ENCODE results near the gene SETBP1. TPM values are rescaled to one million over a fixed set of nuclear protein-coding genes. Genes with fewer than 3 reads are reported as not detected.

SETBP1 gene
- total RNA-seq, 1 experiment from 2014 or later, result 4.0 TPM

- H3K27me3 ChIP-seq (replicated peaks; ENCODE audit: control insufficient read depth, insufficient read depth, low read length), result no peaks in the 10 kb centered on the region
- TF ChIP-seq CTCF (IDR thresholded peaks at IDR 0.05; ENCODE audit: insufficient read depth in 1 of 2, low read depth in 1 of 2, low read length in 1 of 2, severe bottlenecking in 1 of 2, unreplicated experiment in 1 of 2), result no peak
- intact Hi-C loops (cut with micrococcal nuclease; ENCODE audit: unreplicated experiment), result no loop called here
- Mint-ChIP-seq H3K4me3 (ENCODE audit: unreplicated experiment) (no peak overlapping the region), H3K27ac (ENCODE audit: unreplicated experiment) (no peak overlapping the region), H3K36me3 (ENCODE audit: insufficient read depth, unreplicated experiment) (no peaks in the 10 kb centered on the region), H3K4me1 (ENCODE audit: low read depth, unreplicated experiment) (no peaks in the 10 kb centered on the region), H3K9me3 (ENCODE audit: unreplicated experiment) (no peaks in the 10 kb centered on the region), H3K27me3 (ENCODE audit: insufficient read depth, unreplicated experiment) (peaks cover 12% of the 10 kb centered on the region)
- CTCF ChIA-PET, result no interaction called here
- H3K4me3 ChIP-seq (ENCODE audit: low read depth, low read length), result no peak overlapping the region
- no peaks in the 10 kb centered on the region for H3K36me3 ChIP-seq (ENCODE audit: control insufficient read depth, insufficient read depth, low read length)
- no peak for DNase-seq
- no peaks in the 10 kb centered on the region for H3K9me3 ChIP-seq
- no TSS peak for BruUV-seq (replicated peaks)
- POLR2A ChIA-PET, result no interaction called here
- no peaks in the 10 kb centered on the region for H3K4me1 ChIP-seq
Observed at GRCh38 chr18:45110577-45111501, 430.2 kb downstream of the SETBP1 start.

- ChIA-PET POLR2A (no interaction called here), CTCF (no interaction called here)
- no peaks in the 10 kb centered on the region for H3K4me1 Mint-ChIP-seq (ENCODE audit: low read depth, unreplicated experiment)
- no peak overlapping the region for H3K4me3 Mint-ChIP-seq (ENCODE audit: unreplicated experiment)
- no peaks in the 10 kb centered on the region for H3K4me1 ChIP-seq
- no peaks in the 10 kb centered on the region for H3K9me3 Mint-ChIP-seq (ENCODE audit: unreplicated experiment)
- no peak for DNase-seq
- no peaks in the 10 kb centered on the region for H3K36me3 ChIP-seq (ENCODE audit: control insufficient read depth, insufficient read depth, low read length)
- H3K4me3 ChIP-seq (ENCODE audit: low read depth, low read length), result no peak overlapping the region
- no peaks in the 10 kb centered on the region for H3K9me3 ChIP-seq
- peaks cover 12% of the 10 kb centered on the region for H3K27me3 Mint-ChIP-seq (ENCODE audit: insufficient read depth, unreplicated experiment)
- no TSS peak for BruUV-seq (replicated peaks)
- H3K27me3 ChIP-seq (replicated peaks; ENCODE audit: control insufficient read depth, insufficient read depth, low read length), result no peaks in the 10 kb centered on the region
- intact Hi-C loops (cut with micrococcal nuclease; ENCODE audit: unreplicated experiment), result no loop called here
- H3K27ac Mint-ChIP-seq (ENCODE audit: unreplicated experiment), result no peak overlapping the region
- no peaks in the 10 kb centered on the region for H3K36me3 Mint-ChIP-seq (ENCODE audit: insufficient read depth, unreplicated experiment)
- TF ChIP-seq CTCF (IDR thresholded peaks at IDR 0.05; ENCODE audit: insufficient read depth in 1 of 2, low read depth in 1 of 2, low read length in 1 of 2, severe bottlenecking in 1 of 2, unreplicated experiment in 1 of 2), result no peak
Observed at GRCh38 chr18:45111502-45111848, 430.8 kb downstream of the SETBP1 start.

GRCh38 chr18:45112682-45113081 is 432.0 kb downstream of the SETBP1 start:
- H3K9me3 Mint-ChIP-seq (ENCODE audit: unreplicated experiment), result no peaks in the 10 kb centered on the region
- H3K27me3 Mint-ChIP-seq (ENCODE audit: insufficient read depth, unreplicated experiment), result peaks cover 12% of the 10 kb centered on the region
- no peak overlapping the region for H3K27ac Mint-ChIP-seq (ENCODE audit: unreplicated experiment)
- ChIA-PET CTCF (no interaction called here), POLR2A (no interaction called here)
- no peaks in the 10 kb centered on the region for H3K9me3 ChIP-seq
- DNase-seq, result no peak
- H3K4me1 Mint-ChIP-seq (ENCODE audit: low read depth, unreplicated experiment), result no peaks in the 10 kb centered on the region
- H3K36me3 ChIP-seq (ENCODE audit: control insufficient read depth, insufficient read depth, low read length), result no peaks in the 10 kb centered on the region
- no peaks in the 10 kb centered on the region for H3K4me1 ChIP-seq
- intact Hi-C loops (cut with micrococcal nuclease; ENCODE audit: unreplicated experiment), result no loop called here
- H3K4me3 Mint-ChIP-seq (ENCODE audit: unreplicated experiment), result no peak overlapping the region
- no peaks in the 10 kb centered on the region for H3K27me3 ChIP-seq (replicated peaks; ENCODE audit: control insufficient read depth, insufficient read depth, low read length)
- H3K4me3 ChIP-seq (ENCODE audit: low read depth, low read length), result no peak overlapping the region
- no TSS peak for BruUV-seq (replicated peaks)
- no peaks in the 10 kb centered on the region for H3K36me3 Mint-ChIP-seq (ENCODE audit: insufficient read depth, unreplicated experiment)
- TF ChIP-seq CTCF (IDR thresholded peaks at IDR 0.05; ENCODE audit: insufficient read depth in 1 of 2, low read depth in 1 of 2, low read length in 1 of 2, severe bottlenecking in 1 of 2, unreplicated experiment in 1 of 2), result no peak
